GM20431 (cell line): ENCODE data around the gene PPWD1.
"Not testable (repeated sequence)": the region's sequence is repeated elsewhere in the genome, so short reads cannot be mapped to it uniquely, and the experiment has no call there.

Experiments
- in situ Hi-C: fragments of 300-500 bp; cut with MseI, MboI; formaldehyde crosslinking; loops from one replicate; pipeline ENCODE4 v1.15.0; 2020; ENCODE audit warnings: low sequenced_read_pairs; ENCODE audit not compliant: unreplicated experiment

The PPWD1 gene

DNA sequence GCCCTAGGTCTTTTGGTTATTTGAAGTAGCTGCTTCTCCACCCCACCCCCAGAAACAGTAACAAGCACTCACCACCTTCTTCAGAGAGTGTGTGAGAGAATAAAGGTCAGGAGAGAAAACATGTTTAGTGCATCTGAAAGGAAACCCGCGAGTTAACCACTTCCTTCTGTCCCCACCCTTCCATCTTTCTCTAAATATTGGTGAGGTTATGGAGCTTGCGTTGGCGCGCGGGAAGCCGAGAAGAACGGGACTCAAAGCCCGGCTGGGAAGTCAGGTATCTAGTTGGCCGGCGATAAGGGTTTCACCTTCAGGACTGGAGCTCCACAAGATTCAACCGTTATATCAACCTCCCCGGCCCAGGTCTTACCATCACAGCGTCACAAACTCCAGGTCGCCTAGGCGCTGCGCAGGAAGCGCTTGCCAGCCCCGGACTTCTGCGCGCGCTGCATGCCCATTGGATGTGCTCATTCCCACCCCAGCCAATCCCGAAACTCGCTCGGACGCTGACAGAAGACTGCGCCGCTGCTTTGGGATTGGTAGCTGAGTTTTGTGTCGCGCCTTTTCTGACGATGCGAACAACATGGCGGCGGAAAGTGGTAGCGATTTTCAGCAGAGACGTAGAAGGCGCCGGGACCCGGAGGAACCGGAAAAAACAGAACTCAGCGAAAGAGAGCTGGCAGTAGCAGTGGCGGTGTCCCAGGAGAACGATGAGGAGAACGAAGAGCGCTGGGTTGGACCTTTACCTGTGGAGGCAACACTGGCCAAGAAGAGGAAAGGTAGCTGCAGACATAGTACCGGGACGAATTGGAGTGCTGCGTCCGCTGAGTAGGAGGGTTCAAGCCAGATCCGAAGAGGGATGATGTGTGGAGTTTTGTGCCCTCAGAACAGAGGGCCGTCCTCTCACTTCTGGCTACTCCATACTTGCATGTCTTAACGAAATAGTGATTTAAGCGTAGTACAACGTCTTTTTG lies at the start of gene PPWD1, which contains the start of gene CENPK:
TSS of gene PPWD1 (plus strand) at position 566 of the 971 bp plus-strand sequence. CDS start at position 581, 15 bp downstream.
TSS of gene CENPK (minus strand) at position 438 of the 971 bp plus-strand sequence. CDS start 8,261 bp downstream, outside the sequence.
- in situ Hi-C loops: no loop called here

DNA sequence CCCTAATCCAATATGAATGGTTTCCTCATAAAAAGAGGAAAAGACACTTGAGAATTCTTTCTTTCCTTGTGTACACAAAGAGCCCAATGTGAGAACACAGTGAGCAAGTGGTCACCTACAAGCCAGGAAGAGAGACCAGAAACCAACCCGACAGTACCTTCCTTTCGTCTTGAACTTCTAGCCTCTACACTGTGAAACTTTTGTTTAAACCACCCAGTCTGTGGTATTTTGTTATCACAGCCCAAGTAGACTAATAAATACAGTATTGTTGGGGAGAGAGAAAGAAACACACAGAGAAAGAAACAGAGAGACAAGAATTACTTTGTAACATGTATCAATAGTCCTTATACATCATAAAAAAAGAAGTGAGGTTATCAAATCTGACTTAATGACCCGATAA lies 37.4 kb upstream of the PPWD1 start:
- in situ Hi-C loops: no loop called here

DNA sequence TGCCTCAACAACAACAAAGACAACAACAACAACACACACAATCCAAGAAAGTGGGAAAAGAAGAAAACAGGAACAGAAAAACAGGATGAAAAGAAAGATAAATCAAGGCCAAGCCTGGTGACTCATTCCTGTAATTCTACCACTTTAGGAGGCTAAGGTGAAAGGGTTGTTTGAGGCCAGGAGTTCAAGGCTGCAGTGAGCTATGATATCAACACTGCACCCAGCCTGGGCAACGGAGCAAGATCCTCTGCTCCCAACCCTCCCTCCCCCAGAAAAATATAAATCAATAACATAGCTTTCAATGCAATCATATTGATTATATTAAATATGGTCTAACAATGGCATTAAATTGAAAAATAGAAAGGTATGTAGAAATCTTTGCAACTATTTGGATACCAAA lies 32.2 kb upstream of the PPWD1 start:
- in situ Hi-C loops: no loop called here

DNA sequence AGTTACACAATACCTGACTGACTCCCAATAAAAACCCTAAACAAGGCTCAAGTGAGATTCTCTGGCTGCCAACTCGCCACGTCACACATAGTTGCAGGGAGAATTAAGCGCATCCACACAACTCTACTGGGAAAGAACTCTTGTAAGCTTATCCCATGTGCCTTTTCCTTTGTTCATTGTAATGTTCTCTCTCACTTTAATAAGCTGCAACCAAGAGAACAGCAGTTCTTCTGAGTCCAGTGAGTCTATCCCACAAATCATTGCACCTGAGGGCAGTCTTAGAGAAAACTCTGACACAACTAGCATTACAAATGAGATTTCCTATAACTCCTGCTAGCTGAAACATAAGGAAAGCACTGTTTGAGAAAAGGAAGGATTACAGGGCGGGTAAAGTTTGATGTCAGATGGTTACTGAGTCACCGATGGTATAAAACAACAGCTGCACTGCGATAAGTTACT lies 27.5 kb upstream of the PPWD1 start:
- in situ Hi-C loops: no loop called here

DNA sequence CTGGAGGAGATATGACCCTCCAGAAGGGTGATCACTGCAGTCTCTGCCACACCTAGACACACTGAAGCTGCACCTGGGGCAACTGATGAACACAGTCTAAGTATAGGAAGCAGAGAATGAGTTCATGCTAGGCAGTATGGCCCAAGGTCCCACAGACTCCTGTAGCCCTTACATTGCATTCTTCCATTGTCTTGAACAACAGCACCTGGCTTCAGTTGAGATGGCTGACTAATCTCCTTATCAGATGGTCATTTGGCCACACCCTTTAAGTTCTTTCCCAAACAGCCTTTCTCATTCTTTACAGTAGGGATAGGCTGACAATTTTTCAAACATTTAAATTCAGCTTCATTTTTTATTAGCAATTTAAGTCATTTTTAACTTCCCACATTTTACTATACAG lies 23.3 kb upstream of the PPWD1 start:
- in situ Hi-C loops: no loop called here

DNA sequence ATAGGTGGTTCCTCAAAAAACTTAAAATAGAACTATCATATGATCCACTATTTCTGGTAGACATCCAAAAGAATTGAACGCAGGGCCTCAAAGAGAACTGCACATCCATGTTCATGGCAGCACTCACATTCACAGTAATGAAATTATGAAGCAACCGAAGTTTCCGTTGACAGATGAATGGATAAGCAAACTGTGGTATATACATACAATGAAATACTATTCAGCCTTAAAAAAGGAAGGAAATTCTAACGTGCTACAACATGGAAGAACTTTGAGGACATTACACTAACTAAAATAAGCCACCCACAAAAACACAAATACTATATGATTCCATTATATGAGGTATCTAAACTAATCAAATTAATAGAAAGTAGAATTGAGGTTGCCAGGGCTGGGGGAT lies 18.6 kb upstream of the PPWD1 start:
- in situ Hi-C loops: no loop called here

DNA sequence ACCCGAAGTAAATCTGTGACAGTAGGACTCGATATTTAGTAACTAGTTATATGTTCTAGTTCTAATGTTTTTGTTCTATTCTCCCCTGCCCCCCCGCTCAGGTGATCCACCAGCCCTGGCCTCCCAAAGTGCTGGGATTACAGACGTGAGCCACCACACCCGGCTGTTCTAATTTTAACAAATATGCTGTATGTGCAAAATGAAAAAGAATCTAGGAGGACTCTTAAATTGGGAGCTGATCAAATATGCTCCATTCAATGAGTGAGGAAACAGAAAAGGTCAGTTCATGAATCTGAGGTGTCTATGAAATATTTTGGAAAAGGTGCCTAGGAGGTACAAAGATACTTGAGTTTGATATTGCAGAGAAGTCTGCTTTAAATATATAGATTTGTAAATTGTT lies 17.0 kb upstream of the PPWD1 start:
- in situ Hi-C loops: no loop called here

DNA sequence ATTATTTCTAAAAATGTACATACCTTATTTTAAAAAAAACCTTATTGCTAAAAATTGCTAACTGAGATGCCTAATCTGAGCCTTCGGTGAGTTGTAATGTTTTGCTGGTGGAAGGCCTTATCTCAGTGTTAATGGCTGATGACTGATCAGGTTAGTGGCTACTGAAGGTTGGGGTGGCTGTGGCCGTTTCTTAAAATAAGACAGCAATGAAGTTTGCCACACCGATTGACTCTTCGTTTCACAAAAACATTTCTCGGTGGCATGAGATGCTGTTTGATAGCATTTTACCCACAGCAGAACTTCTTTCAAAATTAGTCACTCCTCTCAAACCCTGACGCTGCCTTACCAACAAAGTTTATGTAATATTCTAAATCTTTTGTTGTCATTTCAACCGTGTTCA lies 14.8 kb upstream of the PPWD1 start:
- in situ Hi-C loops: no loop called here

DNA sequence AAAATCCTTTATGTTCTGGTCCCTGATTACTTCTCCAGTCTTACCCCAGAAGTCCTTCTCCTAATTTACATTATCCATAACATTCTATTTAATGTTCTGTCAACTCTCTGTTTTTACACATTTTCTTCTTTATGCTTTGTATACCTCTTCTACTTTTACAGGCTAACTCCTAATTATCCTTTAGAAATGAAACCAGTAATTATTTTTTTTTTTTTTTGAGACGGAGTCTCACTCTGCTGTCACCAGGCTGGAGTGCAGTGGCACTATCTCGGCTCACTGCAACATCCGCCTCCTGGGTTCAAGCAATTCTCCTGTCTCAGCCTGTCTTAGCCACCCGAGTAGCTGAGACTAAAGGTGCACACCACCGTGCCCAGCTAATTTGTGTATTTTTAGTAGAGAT lies 9.2 kb upstream of the PPWD1 start:
- in situ Hi-C loops: no loop called here

DNA sequence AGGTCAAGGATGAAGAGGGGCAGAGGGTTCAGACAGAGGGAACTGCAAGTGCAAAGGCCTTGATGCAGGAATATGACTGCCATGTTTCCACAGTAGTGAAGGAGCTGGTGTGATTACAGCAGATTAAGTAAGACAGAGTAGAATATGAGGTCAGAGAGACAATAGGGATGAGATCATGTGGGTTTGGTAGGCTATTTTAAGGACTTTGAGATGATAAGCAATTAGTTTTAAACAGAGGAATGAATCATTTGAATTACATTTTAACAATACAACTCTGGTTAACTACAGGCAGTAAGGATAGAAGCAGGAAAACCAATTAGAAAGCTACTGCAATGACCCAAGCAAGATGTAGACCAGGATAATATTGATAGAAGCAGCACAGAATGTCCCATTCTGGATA lies 7.8 kb upstream of the PPWD1 start:
- in situ Hi-C loops: no loop called here

DNA sequence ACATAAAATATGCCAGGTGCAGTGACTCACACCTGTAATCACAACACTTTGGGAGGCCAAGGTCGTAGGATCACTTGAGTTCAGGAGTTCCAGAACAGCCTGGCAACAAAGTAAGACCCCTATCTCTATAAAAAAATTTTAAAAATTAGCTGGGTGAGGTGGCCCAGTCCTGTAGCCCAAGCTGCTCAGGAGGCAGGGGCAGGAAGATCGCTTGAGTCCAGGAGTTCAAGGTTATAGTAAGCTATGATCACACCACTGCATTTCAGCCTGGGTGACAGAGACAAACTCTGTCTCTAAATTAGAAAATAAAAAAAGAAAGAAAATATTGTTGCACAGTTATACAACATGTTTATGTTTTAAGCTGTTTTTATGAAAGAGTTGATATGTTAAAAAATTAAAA lies 6.9 kb upstream of the PPWD1 start:
- in situ Hi-C loops: no loop called here

DNA sequence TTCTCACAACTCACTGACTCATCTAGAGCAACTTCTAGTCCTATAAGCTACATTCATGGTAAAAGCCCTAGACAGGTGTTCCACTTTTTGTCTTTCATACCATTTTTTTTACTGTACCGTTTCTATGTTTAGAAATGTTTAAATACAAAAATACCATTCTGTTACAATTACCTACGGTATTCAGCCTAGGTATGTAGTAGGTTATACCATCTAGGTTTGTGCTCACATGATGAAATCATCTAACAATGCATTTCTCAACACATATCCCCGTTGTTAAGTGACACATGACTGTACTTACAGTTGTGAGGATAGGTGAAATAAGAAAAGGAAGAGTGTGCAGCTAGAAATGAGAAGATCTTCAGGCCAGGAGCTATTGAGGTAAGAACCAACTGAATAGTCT lies 6.4 kb upstream of the PPWD1 start:
- in situ Hi-C loops: no loop called here

DNA sequence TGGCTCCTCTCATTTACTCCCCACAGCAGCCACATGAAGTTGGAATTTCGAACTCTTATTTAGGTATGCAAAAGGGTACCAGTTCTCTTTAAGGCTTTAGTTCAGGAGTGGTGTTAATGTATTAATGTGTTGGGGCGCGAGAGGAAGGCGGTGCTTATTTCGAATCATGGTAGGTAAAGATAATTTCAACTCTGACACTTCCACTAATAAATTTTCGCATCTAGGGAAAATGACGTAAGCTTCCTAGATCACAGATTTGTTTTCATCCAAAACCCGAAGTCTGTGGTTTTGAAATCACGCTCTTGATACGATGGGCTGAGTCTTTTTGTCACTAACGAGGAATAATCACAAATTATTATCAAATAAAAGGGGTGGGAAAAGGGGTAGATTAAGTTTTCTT lies 681 bp downstream of the PPWD1 start:
- in situ Hi-C loops: no loop called here

DNA sequence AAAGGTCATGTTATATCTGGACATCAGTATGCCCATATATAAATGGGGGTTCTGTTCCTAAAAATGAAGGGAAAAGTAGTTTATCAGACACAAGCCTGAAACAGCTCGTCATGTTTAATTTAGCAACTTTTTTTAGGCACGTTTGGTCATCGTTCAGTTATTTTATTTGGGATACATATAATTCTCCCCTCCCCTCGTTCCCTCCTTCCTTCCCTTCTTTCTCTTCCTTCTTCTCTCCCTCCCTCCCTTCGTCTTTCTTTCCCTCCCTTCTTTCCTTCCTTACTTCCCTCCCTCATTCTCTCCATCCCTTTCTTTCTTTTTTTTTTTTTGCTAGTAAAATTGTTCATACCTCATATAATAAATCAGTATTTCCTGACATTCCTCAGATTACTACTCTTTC lies 3.4 kb downstream of the PPWD1 start:
- in situ Hi-C loops: no loop called here

DNA sequence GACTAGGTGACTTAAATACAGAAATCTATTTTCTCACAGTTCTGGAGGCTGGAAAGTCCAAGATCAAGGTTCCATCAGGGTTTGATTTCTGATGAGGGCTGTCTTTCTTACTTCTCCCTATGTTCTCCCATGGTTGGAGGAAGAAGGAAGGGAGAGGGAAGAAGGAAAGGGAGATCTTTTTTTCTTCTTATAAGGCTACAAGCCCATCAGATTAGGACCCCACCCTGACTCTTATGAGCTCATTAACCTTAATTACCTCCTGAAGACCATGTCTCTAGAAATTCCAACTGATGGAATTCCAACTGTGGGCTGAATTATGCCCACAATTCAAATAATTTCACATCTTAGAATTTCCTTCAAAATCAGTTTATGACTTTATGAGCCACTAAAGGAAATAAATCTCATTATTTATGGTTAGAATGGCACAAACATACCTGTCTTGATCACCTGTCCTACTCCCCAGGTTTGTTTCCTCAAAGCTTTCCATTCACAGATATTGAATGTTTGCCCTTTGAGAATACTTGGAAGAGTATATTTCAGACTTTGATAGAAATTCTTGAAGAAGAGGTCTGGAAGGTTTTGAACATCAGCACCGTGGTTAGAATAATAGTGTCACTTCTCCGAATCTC lies 7.6 kb downstream of the PPWD1 start:
- in situ Hi-C loops: no loop called here

DNA sequence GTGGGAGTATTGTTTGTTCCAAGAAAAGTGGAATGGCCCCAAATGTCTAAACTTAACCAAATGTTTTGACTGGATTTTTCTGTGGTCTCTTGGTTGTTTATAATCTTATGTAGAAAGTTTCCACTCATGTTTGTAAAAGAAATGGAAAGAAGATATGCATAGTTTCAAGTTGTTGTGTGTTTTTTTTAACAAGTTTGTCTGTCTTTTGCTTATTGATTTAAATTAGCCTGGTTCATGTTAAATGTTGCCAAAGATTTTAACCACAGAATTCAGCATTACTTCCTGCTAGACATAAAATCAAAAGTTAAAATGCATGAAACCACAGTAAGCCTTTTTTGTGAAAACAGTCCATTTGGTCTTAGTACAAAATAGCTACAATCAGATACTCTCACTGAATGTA lies 14.0 kb downstream of the PPWD1 start:
- in situ Hi-C loops: no loop called here

DNA sequence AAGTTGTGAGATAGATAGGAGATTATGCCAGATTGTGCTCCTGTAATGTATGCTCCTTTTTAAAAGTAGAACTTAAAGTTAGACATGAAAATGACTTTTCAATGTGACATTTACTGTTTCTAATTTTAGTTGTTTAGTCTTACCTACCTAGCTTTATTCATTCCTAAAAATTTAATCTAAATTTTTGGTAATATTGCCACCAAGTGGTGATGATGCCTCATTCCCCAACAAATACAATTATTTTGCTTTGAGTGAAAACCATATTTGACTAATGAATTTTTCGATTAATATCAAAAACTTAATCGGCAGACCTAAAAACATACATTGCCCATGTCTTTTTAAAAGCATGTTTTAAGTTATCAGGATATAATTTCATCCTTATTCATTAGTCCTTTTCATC lies 25.6 kb downstream of the PPWD1 start:
- in situ Hi-C loops: no loop called here

DNA sequence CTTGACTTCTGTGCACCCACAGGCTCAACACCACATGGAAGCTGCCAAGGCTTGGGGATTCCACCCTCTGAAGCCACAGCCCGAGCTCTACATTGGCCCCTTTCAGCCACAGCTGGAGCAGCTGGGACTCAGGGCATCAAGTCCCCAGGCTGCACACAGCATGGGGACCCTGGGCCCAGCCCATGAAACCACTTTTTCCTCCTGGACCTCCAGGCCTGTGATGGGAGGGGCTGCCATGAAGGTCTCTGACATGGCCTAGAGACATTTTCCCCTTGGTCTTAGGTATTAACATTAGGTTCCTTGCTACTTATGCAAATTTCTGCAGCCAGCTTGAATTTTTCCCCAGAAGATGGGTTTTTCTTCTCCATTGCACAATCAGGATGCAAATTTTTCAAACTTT lies 38.7 kb downstream of the PPWD1 start:
- in situ Hi-C loops: not testable (repeated sequence)

DNA sequence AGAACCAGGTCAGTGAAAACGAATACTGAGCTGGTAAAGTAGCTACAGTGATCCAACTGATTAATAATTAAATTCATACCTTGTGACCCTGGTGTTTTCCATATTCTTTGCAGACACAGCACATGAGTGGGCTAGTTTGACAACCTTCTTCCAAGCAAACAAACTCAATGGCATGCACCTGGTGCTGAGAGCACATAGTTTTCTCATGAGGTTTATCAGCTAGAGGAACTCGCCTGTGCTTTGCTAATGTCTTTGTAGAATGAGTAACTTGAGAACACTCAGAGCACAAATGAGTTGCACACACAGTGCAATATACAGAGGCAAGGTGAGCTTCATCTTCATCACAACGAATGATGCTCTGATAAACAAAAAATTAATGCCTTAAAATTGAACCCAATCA lies 48.4 kb downstream of the PPWD1 start:
- in situ Hi-C loops: no loop called here

DNA sequence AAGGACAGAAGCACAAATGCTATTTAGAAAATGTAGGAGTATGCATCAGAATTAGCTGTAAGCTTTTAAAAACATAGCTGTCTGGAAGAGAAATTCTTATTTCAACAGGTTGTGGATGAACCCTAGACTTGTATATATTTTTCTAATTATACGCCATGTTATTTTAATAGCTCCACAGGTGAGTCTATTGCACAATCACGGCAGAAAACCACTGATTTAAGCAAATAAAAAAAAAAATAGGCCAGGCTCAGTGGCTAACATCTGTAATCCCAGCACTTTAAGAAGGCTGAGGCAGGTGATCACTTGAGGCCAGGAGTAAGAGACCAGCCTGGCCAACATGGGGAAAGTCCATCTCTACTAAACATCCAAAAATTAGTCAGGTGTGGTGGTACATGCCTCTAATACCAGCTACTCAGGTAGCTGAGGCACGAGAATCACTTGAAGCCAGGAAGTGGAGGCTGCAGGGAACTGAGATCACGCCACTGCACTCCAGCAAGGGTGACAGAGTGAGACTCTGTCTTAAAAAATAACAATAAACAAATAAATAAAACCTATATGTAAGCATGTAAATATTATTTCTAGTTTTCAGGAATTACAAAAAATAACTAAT lies 49.3 kb downstream of the PPWD1 start:
- in situ Hi-C loops: no loop called here

DNA sequence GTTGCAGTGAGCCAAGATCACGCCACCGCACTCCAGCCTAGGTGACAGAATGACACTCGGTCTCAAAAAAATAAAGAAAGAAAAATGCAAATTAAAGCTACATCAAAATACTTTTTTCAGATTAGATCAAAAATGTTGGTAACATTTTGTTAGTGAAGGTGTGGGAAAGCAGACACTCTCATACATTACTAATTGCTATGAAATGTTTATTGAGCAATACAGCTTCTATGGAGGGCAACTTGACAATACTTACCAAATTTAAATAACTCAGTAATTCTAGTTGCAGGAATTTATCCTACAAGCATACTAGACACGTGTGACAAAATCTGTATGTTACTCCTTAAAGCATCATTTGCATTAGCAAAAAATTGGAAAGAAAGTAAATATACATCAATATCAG lies 56.9 kb downstream of the PPWD1 start:
- in situ Hi-C loops: no loop called here
